GM10266 (cell line): Measurements from ENCODE around the gene TRIM56.

ENCODE experiments used
- DNase-seq: peaks from one replicate; pipeline ENCODE4 v3.0.0; 2012; ENCODE audit errors: extremely low spot score
- TF ChIP-seq, protein P1 (sequence below): IDR thresholded peaks from 2 replicates; pipeline ENCODE4 v1.5.1; 2012; ENCODE audit warnings: mild to moderate bottlenecking, low read depth; ENCODE audit not compliant: control insufficient read depth, insufficient read depth; ENCODE audit errors: missing control alignments

TRIM56 gene

DNA sequence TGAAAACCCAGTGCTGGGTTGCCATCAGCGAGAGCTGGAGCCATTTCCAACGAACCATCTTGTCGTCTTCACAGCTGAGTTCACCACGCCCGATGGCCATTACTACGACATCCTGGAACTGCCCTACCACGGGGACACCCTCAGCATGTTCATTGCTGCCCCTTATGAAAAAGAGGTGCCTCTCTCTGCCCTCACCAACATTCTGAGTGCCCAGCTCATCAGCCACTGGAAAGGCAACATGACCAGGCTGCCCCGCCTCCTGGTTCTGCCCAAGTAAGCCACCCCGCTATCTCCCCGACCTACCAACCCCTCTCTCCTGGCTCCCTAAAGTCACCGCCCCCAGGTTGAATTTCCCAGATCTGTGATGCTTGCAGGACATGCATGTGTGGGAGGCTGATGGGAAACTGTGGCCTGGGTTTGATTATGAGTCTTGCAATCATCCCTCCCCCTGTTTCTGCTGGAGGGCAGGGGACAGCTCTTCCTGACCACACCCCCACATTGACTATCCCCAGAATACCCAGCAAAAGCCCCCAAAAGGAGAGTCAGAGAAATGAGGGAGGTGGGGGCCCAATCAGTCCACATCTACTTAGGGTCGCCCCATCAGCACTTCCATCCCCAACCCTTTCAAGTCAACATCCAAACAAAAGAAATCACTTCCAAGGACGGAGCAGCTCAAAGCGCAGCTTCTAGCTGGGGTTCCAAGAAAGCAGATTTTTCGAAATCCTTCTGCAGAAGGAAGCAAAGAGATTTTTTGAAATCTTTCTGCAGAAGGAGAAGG, 48.5 kb downstream of the TRIM56 start:
- DNase-seq, result no peak
- TF ChIP-seq, protein P1, sequence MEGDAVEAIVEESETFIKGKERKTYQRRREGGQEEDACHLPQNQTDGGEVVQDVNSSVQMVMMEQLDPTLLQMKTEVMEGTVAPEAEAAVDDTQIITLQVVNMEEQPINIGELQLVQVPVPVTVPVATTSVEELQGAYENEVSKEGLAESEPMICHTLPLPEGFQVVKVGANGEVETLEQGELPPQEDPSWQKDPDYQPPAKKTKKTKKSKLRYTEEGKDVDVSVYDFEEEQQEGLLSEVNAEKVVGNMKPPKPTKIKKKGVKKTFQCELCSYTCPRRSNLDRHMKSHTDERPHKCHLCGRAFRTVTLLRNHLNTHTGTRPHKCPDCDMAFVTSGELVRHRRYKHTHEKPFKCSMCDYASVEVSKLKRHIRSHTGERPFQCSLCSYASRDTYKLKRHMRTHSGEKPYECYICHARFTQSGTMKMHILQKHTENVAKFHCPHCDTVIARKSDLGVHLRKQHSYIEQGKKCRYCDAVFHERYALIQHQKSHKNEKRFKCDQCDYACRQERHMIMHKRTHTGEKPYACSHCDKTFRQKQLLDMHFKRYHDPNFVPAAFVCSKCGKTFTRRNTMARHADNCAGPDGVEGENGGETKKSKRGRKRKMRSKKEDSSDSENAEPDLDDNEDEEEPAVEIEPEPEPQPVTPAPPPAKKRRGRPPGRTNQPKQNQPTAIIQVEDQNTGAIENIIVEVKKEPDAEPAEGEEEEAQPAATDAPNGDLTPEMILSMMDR, result no peak

DNA sequence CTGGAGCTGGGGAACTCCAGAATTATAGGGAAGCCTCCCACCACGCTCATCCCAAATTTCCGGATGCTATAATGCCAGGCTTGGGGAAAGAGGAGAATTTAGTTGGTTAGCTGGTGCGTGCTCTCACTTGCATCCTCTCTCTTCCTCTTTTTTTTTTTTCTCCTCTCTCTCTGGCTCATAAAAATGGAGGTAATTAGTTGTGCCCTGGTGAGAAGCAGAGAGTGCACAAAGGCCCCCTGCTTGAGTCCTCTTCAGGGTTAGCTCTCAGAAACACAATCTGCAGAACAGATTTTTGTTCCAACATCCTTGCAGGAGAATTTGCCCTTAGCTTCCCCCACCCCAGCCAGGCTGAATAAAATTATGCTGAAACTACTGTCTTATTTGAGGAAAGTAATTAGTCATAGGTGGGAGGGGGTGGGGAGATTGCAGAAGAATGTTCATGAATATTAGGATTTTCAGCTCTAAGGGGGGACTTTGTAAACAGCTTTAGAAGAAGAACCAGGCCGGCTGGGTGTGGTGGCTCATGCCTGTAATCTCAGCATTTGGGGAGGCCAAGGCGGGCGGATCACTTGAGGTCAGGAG, 49.2 kb downstream of the TRIM56 start:
- TF ChIP-seq, protein P1, result no peak
- DNase-seq, result no peak

- no peak for DNase-seq
- TF ChIP-seq, protein P1, result no peak
Observed at GRCh38 chr7:101137651-101138212, 52.5 kb downstream of the TRIM56 start.

GRCh38 chr7:101138213-101138870, 53.1 kb downstream of the TRIM56 start:
- DNase-seq, result peak; percentile 73
- TF ChIP-seq, protein P1, result peak; percentile 51

DNA sequence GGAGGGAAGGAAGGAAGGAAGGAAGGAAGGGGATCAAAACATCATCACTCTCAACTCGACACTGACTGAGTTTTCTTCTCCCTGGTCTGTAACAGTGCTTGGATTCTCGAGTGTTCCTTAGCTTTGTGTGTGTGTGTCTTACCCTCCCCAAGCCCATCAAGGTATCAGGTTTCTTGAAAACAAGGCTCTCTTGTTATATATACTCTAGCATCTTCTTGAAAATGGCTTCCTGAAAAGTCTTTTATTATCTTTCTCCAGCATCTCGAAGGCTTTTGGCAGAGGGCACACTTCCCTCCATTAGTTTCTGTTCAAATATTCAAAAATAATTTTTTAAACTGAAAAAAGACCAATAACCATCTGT, 55.0 kb downstream of the TRIM56 start:
- DNase-seq, result no peak
- TF ChIP-seq, protein P1, result no peak

- TF ChIP-seq, protein P1, result no peak
- no peak for DNase-seq
Observed at GRCh38 chr7:101140746-101141382, 55.6 kb downstream of the TRIM56 start.
